Kidney (tissue), 14 donors: ENCODE results near the gene CAPN13. TPM values are rescaled to one million over a fixed set of nuclear protein-coding genes. Genes with fewer than 3 reads are reported as not detected.

ENCODE experiments used
- DNase-seq, 5 donors: peaks; one replicate each; pipeline ENCODE4 v3.0.0-alpha.2; 2013 to 2020
- FAIRE-seq: peaks from 2 replicates; lab custom pipeline; 2012; peaks lifted over from hg19 to GRCh38; lab: Jason Lieb, UNC
- H3K27ac ChIP-seq, 2 donors: one replicate each; pipeline ENCODE4 v1.7.0; 2013; ENCODE audit warnings: low read depth in 2 of 2, low read length in 2 of 2, inconsistent platforms in 1 of 2
- H3K27me3 ChIP-seq: one replicate; pipeline ENCODE4 v1.7.1; 2013; ENCODE audit warnings: low read length, inconsistent platforms; ENCODE audit not compliant: control insufficient read depth, insufficient read depth
- H3K36me3 ChIP-seq, 3 donors: one replicate each; pipeline versions ENCODE4 v1.7.0 to v1.7.1; 2013; ENCODE audit warnings: low read length in 3 of 3, control low read depth in 1 of 3, inconsistent platforms in 1 of 3; ENCODE audit not compliant: insufficient read depth in 3 of 3, control insufficient read depth in 2 of 3
- H3K4me1 ChIP-seq, 3 donors: one replicate each; pipeline versions ENCODE4 v1.7.0 to v1.7.1; 2013; ENCODE audit warnings: low read length in 3 of 3, inconsistent platforms in 1 of 3, low read depth in 1 of 3; ENCODE audit not compliant: control insufficient read depth in 2 of 3, insufficient read depth in 2 of 3
- H3K4me3 ChIP-seq, 3 donors: one replicate each; pipeline versions ENCODE4 v1.7.0 to v1.8.1; 2013; ENCODE audit warnings: low read length in 3 of 3, control low read depth in 1 of 3, inconsistent platforms in 1 of 3
- H3K9ac ChIP-seq, 3 donors: one replicate each; pipeline versions ENCODE4 v1.7.0 to v1.7.1; 2013; ENCODE audit warnings: low read length in 3 of 3, control low read depth in 1 of 3, inconsistent platforms in 1 of 3
- H3K9me3 ChIP-seq, 3 donors: one replicate each; pipeline versions ENCODE4 v1.7.0 to v1.7.1; 2013; ENCODE audit warnings: low read length in 3 of 3, control low read depth in 1 of 3, inconsistent platforms in 1 of 3; ENCODE audit not compliant: control insufficient read depth in 2 of 3, insufficient read depth in 1 of 3
- intact Hi-C: fragments of 100-400 bp; cut with DNase I; formaldehyde crosslinking; loops from one replicate; pipeline ENCODE4 v1.11.1; 2022
- polyA plus RNA-seq: library from polyadenylated mRNA; stranded (reverse); fragments of 350-450 nt; fragmentation: Illumina TruSeq; extraction: RNeasy Lipid Tissue Mini Kit (QIAGEN cat#74804); gene quantifications from one replicate; pipeline ENCODE4 v1.2.3, GENCODE V29; 2014; ENCODE audit warnings: low read depth, low replicate concordance; ENCODE audit not compliant: insufficient read depth
- total RNA-seq: library from RNA; stranded (reverse); fragmentation: NEBNext Ultra II Directional; extraction: Animal tissue kit (Norgen Biotek cat#: 25700); gene quantifications from one replicate; pipeline ENCODE4 v1.2.1, GENCODE V29; 2021
- TF ChIP-seq, protein P1 (sequence below): IDR thresholded peaks from 3 replicates; pipeline ENCODE4 v1.5.1; 2012; ENCODE audit warnings: mild to moderate bottlenecking, moderate library complexity, borderline replicate concordance; ENCODE audit not compliant: insufficient read depth; ENCODE audit errors: extremely low read depth
- donor health status: control.
- donor health status: control.
- donor health status: control.
- donor health status: control.
- donor health status: control.
- donor health status: DM: yes; HTN: yes; CAD: no.
- donor health status: Normal renal cell carcinoma (clear cell type).

CAPN13 gene
- total and polyA plus RNA-seq, 2 donors from 2014 or later: 3.4 to 9.2 TPM

DNA sequence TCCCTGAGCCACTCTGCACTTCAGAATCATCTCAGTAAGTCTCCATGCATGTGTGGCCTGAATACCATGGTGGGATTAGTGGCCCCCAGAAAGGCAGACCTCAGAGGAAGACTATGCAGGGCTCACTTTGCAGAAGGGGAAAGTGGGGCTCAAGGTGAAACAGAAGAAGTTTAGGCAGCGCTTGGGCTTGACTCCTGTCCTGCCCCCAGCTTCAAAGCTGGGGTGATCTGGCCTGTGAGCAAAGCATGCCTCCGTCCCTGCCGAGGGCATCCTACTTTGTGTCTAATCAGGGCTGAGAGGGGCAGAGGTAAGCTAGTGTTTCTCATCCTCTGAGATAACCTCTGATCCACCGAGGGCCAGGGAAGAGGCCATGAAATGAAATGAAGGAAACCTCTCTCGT is 7.9 kb downstream of the CAPN13 start:
- intact Hi-C loops: no loop called here
- no peak overlapping the region for H3K4me3 ChIP-seq
- H3K27me3 ChIP-seq: no peaks in the 10 kb centered on the region
- H3K9me3 ChIP-seq: no peaks in the 10 kb centered on the region
- H3K27ac ChIP-seq: no peak overlapping the region
- DNase-seq (no peak), FAIRE-seq (no peak)
- H3K4me1 ChIP-seq: peaks cover 0 to 5% (median 0%) of the 10 kb centered on the region in 3 donors
- H3K36me3 ChIP-seq: no peaks in the 10 kb centered on the region
- TF ChIP-seq, protein P1, sequence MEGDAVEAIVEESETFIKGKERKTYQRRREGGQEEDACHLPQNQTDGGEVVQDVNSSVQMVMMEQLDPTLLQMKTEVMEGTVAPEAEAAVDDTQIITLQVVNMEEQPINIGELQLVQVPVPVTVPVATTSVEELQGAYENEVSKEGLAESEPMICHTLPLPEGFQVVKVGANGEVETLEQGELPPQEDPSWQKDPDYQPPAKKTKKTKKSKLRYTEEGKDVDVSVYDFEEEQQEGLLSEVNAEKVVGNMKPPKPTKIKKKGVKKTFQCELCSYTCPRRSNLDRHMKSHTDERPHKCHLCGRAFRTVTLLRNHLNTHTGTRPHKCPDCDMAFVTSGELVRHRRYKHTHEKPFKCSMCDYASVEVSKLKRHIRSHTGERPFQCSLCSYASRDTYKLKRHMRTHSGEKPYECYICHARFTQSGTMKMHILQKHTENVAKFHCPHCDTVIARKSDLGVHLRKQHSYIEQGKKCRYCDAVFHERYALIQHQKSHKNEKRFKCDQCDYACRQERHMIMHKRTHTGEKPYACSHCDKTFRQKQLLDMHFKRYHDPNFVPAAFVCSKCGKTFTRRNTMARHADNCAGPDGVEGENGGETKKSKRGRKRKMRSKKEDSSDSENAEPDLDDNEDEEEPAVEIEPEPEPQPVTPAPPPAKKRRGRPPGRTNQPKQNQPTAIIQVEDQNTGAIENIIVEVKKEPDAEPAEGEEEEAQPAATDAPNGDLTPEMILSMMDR: no peak
- no peak overlapping the region for H3K9ac ChIP-seq

DNA sequence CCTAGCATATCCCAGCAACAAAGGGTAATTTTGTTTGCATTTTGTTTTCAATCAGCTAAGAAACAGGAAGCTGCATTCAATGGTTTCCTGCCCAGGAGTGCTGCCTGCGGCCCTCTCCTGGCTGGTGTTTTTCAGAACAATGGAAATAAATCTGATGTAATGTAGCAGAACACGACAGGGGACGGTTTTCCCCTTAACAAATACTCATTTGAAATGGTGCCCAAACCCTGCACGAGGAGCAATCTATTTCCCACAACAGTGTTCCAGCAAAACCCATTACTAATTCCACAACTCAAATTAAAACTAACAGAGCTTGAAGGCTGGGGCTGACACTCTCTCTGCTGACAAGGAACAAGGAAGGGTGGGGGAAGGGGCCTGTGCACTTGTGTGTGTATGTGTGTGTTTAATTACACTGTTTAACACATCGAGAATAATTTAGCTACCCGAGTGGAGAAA is 8.7 kb downstream of the CAPN13 start:
- Histone ChIP-seq H3K4me1 (peaks cover 0 to 5% (median 0%) of the 10 kb centered on the region in 3 donors), H3K27me3 (no peaks in the 10 kb centered on the region), H3K9ac (no peak overlapping the region), H3K36me3 (no peaks in the 10 kb centered on the region), H3K27ac (no peak overlapping the region), H3K9me3 (no peaks in the 10 kb centered on the region), H3K4me3 (no peak overlapping the region)
- FAIRE-seq (no peak), DNase-seq (peak in 4 of 5 donors; percentile 59 to 91 (median 82))
- intact Hi-C loops: no loop called here
- TF ChIP-seq, protein P1: no peak

DNA sequence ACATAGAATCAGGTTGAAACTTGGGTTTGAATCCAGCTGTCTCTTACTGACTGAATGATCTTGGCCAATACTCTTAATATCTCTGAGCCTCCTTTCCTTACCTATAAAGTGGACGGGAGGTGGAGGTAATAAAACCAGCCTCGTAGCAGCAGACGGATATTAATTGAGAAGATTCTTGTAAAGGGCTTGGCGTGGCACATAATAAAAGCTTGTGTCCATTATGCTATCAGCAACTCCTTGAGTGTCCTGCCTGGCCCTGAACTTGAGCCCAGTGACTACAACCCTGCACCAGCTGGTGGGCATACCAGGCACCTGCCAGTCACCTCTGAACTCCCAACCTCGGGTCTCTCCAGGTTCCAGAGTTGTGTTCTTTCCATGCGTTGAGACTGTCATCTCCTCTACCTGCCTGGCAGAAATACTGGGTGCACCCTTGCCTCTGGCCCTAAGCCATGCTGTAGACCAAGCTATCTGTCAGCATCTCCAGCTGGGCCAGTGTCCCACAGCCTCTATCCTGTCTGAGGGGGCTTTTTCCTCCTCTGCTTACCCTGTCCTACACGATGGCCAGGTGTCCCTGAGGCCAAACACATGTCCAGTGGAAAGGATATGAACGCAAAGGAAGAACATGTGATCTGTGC is 9.7 kb downstream of the CAPN13 start:
- Histone ChIP-seq H3K27ac (no peak overlapping the region), H3K4me3 (no peak overlapping the region), H3K36me3 (no peaks in the 10 kb centered on the region), H3K9ac (no peak overlapping the region), H3K27me3 (no peaks in the 10 kb centered on the region), H3K4me1 (peaks cover 0 to 3% (median 0%) of the 10 kb centered on the region in 3 donors), H3K9me3 (no peaks in the 10 kb centered on the region)
- DNase-seq (no peak), FAIRE-seq (no peak)
- TF ChIP-seq, protein P1: no peak
- intact Hi-C loops: no loop called here
